HepG2 (cell line): ENCODE data around the gene ZNF17. TPM values are rescaled to one million over a fixed set of nuclear protein-coding genes. Genes with fewer than 3 reads are reported as not detected.
A peak's percentile ranks its signal among the peaks of the same experiment; 100 is the strongest.

Experiments used
- ATAD3A ChIP-seq: sonication (generic); formaldehyde crosslinking; IDR thresholded peaks from 2 replicates; pipeline ENCODE4 v1.4.0; 2020; ENCODE audit warnings: missing genetic modification reagents
- BORCS8-MEF2B ChIP-seq: sonication (generic); formaldehyde crosslinking; IDR thresholded peaks from 2 replicates; pipeline ENCODE4 v1.8.0; 2022; ENCODE audit warnings: mild to moderate bottlenecking, missing genetic modification reagents
- CAMTA2 ChIP-seq: sonication (generic); formaldehyde crosslinking; IDR thresholded peaks from 2 replicates; pipeline ENCODE4 v1.4.0; 2020; ENCODE audit warnings: mild to moderate bottlenecking, missing genetic modification reagents, borderline replicate concordance
- CHCHD3 ChIP-seq: sonication (generic); formaldehyde crosslinking; IDR thresholded peaks from 2 replicates; pipeline ENCODE4 v1.8.0; 2022; ENCODE audit warnings: mild to moderate bottlenecking, missing genetic modification reagents, moderate library complexity
- FOSL1 ChIP-seq: sonication (generic); formaldehyde crosslinking; IDR thresholded peaks from 2 replicates; pipeline ENCODE4 v1.9.0; 2021; ENCODE audit warnings: missing genetic modification reagents, borderline replicate concordance
- FOSL2 ChIP-seq: sonication (generic); formaldehyde crosslinking; IDR thresholded peaks from 2 replicates; pipeline ENCODE4 v1.4.0; 2020; ENCODE audit warnings: missing genetic modification reagents
- NFIC ChIP-seq: IDR thresholded peaks from 2 replicates; pipeline ENCODE4 v1.6.1; 2012; ENCODE audit warnings: mild to moderate bottlenecking, low read length, inconsistent platforms
- SETDB1 ChIP-seq: sonication (generic); formaldehyde crosslinking; IDR thresholded peaks from 2 replicates; pipeline ENCODE4 v1.5.1; 2020; ENCODE audit warnings: missing genetic modification reagents, mild to moderate bottlenecking, borderline replicate concordance
- SNAI1 ChIP-seq: sonication (generic); formaldehyde crosslinking; IDR thresholded peaks from 2 replicates; pipeline ENCODE4 v1.5.0; 2020; ENCODE audit warnings: mild to moderate bottlenecking, missing genetic modification reagents, borderline replicate concordance
- TOPORS ChIP-seq: sonication (generic); formaldehyde crosslinking; IDR thresholded peaks from 2 replicates; pipeline ENCODE4 v1.8.0; 2023; ENCODE audit warnings: mild to moderate bottlenecking, missing genetic modification reagents
- ZNF138 ChIP-seq: sonication (generic); formaldehyde crosslinking; IDR thresholded peaks from 2 replicates; pipeline ENCODE4 v1.5.0; 2020; ENCODE audit warnings: mild to moderate bottlenecking, low read depth, missing genetic modification reagents
- ZNF225 ChIP-seq: sonication (generic); formaldehyde crosslinking; IDR thresholded peaks from 2 replicates; pipeline ENCODE4 v1.4.0; 2020; ENCODE audit warnings: mild to moderate bottlenecking, missing genetic modification reagents
- ZNF629 ChIP-seq: sonication (generic); formaldehyde crosslinking; conservative IDR thresholded peaks from 2 replicates; pipeline ENCODE4 v1.5.0; 2020; ENCODE audit warnings: missing genetic modification reagents
- ZNF672 ChIP-seq: sonication (generic); formaldehyde crosslinking; IDR thresholded peaks from 2 replicates; pipeline ENCODE4 v1.8.1; 2022; ENCODE audit warnings: missing genetic modification reagents
- ZNF839 ChIP-seq: sonication (generic); formaldehyde crosslinking; IDR thresholded peaks from 2 replicates; pipeline ENCODE4 v1.4.0; 2020; ENCODE audit warnings: missing genetic modification reagents, mild to moderate bottlenecking, borderline replicate concordance
- ZNF883 ChIP-seq: sonication (generic); formaldehyde crosslinking; IDR thresholded peaks from 2 replicates; pipeline ENCODE4 v1.5.1; 2020; ENCODE audit warnings: mild to moderate bottlenecking, missing genetic modification reagents; ENCODE audit errors: not compliant biosample characterization
- ZSCAN22 ChIP-seq: sonication (generic); formaldehyde crosslinking; IDR thresholded peaks from 2 replicates; pipeline ENCODE4 v1.4.0; 2020; ENCODE audit warnings: mild to moderate bottlenecking, missing genetic modification reagents
- polyA plus RNA-seq, 8 experiments: library from polyadenylated mRNA; depleted of rRNA in 3 of 8; stranded (reverse) in 7 of 8; unstranded in 1 of 8; fragments of >200 nt; fragmentation: Illumina TruSeq in 4 of 8; extraction: Trizol in 4 of 8; gene quantifications; 2 replicates each; pipeline versions ENCODE4 v1.2.1 to v1.2.3, GENCODE V29; 2011 to 2016; ENCODE audit warnings: low read depth in 4 of 8, missing spikeins in 1 of 8, mixed read lengths in 1 of 8; ENCODE audit not compliant: insufficient read depth in 1 of 8
- total RNA-seq, 5 experiments: library from RNA; depleted of rRNA; stranded (reverse); fragments of >200 nt; fragmentation: Illumina TruSeq; extraction: Trizol; gene quantifications; 2 replicates each; pipeline ENCODE4 v1.2.3, GENCODE V29; 2016; ENCODE audit warnings: low read depth in 1 of 5
- TF ChIP-seq, protein P1 (sequence below): sonication (generic); formaldehyde crosslinking; IDR thresholded peaks from 2 replicates; pipeline ENCODE4 v1.5.0; 2020; ENCODE audit warnings: mild to moderate bottlenecking, missing genetic modification reagents
- TF ChIP-seq, protein P2 (sequence below): sonication (generic); formaldehyde crosslinking; IDR thresholded peaks from 2 replicates; pipeline ENCODE4 v1.9.0; 2021; ENCODE audit warnings: missing genetic modification reagents, borderline replicate concordance
- TF ChIP-seq, protein P3 (sequence below): sonication (generic); formaldehyde crosslinking; IDR thresholded peaks from 2 replicates; pipeline ENCODE4 v1.4.0; 2020; ENCODE audit warnings: mild to moderate bottlenecking, missing genetic modification reagents

Gene ZNF17
- total and polyA plus RNA-seq, 2 of the 13 experiments (the other 11 are each of a cell fraction or from before 2014, with no cell fraction given), result 3.7 to 10.1 TPM

DNA sequence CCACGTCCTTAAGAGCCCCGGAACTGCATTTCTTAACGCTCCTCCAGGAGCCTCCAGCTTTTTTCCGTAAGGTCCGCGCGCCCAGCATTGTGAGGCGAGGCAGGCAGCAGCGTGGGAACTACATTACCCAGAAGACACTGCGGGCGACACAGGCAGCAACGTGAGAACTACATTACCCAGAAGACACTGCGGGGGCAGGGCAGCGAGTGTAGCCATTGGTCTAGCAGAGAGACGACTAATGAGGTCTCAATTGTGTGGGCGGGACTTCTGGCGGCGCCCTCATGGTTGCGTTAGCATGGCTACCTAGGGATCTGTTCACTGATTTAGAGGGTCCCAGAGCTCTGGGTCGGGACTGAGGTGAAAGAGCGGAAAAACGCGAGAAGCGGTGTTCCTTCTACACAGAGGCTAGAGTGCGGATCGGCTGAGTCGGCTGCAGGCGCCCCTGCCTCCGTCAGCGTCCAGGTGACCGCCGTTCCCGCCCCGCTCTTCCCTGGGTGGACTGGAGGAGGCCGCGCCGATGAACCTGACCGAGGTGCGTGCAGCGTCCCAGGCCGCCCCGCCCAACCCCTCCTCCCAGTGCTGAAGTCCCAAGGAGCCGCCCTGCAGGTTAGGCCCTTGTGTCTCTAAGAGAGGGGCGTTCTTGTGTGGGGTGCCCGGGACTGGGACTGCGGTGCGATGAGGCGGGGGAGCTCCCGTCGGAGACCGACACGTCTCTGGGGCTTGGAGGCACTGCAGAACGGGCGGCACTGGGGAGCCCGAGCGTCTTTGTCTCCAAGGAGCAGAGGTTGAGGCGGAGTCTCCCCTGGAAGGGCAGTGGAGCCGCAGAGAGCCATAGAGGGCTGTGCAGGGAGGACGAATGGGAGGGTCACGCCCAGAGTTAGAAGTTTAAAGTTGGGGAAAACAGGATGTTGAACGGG is 24.4 kb downstream of the ZNF17 start, which contains the start of gene ZNF749 (continued):
- TF ChIP-seq, protein P1, sequence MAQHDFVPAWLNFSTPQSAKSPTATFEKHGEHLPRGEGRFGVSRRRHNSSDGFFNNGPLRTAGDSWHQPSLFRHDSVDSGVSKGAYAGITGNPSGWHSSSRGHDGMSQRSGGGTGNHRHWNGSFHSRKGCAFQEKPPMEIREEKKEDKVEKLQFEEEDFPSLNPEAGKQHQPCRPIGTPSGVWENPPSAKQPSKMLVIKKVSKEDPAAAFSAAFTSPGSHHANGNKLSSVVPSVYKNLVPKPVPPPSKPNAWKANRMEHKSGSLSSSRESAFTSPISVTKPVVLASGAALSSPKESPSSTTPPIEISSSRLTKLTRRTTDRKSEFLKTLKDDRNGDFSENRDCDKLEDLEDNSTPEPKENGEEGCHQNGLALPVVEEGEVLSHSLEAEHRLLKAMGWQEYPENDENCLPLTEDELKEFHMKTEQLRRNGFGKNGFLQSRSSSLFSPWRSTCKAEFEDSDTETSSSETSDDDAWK (CRISPR knock-in tag), result no peak
- no peak for TF ChIP-seq FOSL1 (CRISPR knock-in tag)
- peak; percentile 59; the same call in 1 of the 2 replicates for TF ChIP-seq SNAI1
- no peak for TF ChIP-seq ZNF672 (CRISPR knock-in tag)
- no peak for TF ChIP-seq SETDB1 (CRISPR knock-in tag)
- no peak for TF ChIP-seq CHCHD3 (CRISPR knock-in tag)
- no peak for TF ChIP-seq ZNF138 (CRISPR knock-in tag)
- TF ChIP-seq CAMTA2 (CRISPR knock-in tag), result peak; percentile 69; the same call in 1 of the 2 replicates
- no peak for TF ChIP-seq ZNF839
- TF ChIP-seq ATAD3A (CRISPR knock-in tag), result no peak
- no peak for TF ChIP-seq ZSCAN22 (CRISPR knock-in tag)
- no peak for TF ChIP-seq BORCS8-MEF2B (CRISPR knock-in tag)
- no peak for TF ChIP-seq NFIC
- no peak for TF ChIP-seq ZNF629 (CRISPR knock-in tag)
- TF ChIP-seq, protein P2, sequence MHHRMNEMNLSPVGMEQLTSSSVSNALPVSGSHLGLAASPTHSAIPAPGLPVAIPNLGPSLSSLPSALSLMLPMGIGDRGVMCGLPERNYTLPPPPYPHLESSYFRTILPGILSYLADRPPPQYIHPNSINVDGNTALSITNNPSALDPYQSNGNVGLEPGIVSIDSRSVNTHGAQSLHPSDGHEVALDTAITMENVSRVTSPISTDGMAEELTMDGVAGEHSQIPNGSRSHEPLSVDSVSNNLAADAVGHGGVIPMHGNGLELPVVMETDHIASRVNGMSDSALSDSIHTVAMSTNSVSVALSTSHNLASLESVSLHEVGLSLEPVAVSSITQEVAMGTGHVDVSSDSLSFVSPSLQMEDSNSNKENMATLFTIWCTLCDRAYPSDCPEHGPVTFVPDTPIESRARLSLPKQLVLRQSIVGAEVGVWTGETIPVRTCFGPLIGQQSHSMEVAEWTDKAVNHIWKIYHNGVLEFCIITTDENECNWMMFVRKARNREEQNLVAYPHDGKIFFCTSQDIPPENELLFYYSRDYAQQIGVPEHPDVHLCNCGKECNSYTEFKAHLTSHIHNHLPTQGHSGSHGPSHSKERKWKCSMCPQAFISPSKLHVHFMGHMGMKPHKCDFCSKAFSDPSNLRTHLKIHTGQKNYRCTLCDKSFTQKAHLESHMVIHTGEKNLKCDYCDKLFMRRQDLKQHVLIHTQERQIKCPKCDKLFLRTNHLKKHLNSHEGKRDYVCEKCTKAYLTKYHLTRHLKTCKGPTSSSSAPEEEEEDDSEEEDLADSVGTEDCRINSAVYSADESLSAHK (CRISPR knock-in tag), result no peak
- TF ChIP-seq, protein P3, sequence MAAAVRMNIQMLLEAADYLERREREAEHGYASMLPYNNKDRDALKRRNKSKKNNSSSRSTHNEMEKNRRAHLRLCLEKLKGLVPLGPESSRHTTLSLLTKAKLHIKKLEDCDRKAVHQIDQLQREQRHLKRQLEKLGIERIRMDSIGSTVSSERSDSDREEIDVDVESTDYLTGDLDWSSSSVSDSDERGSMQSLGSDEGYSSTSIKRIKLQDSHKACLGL (CRISPR knock-in tag), result peak; percentile 67
- TF ChIP-seq ZNF883 (CRISPR knock-in tag), result peak; percentile 26
- no peak; the same call in 1 of the 2 replicates for TF ChIP-seq TOPORS (CRISPR knock-in tag)
- TF ChIP-seq ZNF225, result 0 out of 2 replicates have a peak, but pooled peaks have one; percentile 16
- peak; percentile 19; the same call in 1 of the 2 replicates for TF ChIP-seq FOSL2 (CRISPR knock-in tag)
